OCI-LY3 (cell line): ENCODE data around the gene OGG1.

Experiments
- H2AFZ ChIP-seq: fragments of 200-600, 300-600 bp; shearing (Covaris generic); 2 replicates; pipeline ENCODE4 v1.6.0; 2014; ENCODE audit warnings: antibody characterized with exemption, low read depth, low read length
- H3K27ac ChIP-seq: fragments of 200-600, 300-600 bp; sonication (generic); 2 replicates; pipeline ENCODE4 v1.5.1; 2014; ENCODE audit warnings: mild to moderate bottlenecking, low read length, moderate library complexity, mixed read lengths
- H3K27me3 ChIP-seq: fragments of 200-600, 300-600 bp; sonication (generic); 2 replicates; pipeline ENCODE4 v1.6.1; 2014; ENCODE audit warnings: low read depth, low read length, mixed read lengths
- H3K36me3 ChIP-seq: fragments of 200-600, 300-600 bp; sonication (generic); replicated peaks from 2 replicates; pipeline ENCODE3; 2014; ENCODE audit warnings: low read depth, low read length, mixed read lengths
- H3K4me1 ChIP-seq: fragments of 300-600, 200-600 bp; sonication (generic); 2 replicates; pipeline ENCODE4 v1.6.1; 2014; ENCODE audit warnings: low read length, mixed read lengths
- H3K4me2 ChIP-seq: fragments of 200-600, 300-600 bp; sonication (generic); 2 replicates; pipeline ENCODE4 v1.6.1; 2014; ENCODE audit warnings: low read length, mixed read lengths
- H3K4me3 ChIP-seq: fragments of 300-600, 200-600 bp; sonication (generic); 2 replicates; pipeline ENCODE4 v1.5.1; 2014; ENCODE audit warnings: antibody characterized with exemption, mild to moderate bottlenecking, low read length, moderate library complexity
- H3K79me2 ChIP-seq: fragments of 300-600, 200-600 bp; shearing (Covaris generic); 2 replicates; pipeline ENCODE4 v1.6.1; 2014; ENCODE audit warnings: mild to moderate bottlenecking, low read length, mixed read lengths
- H3K9ac ChIP-seq: fragments of 300-600, 200-600 bp; shearing (Covaris generic); 2 replicates; pipeline ENCODE4 v1.6.0; 2014; ENCODE audit warnings: mild to moderate bottlenecking, low read length, moderate library complexity
- H3K9me3 ChIP-seq: fragments of 200-600, 300-600 bp; shearing (Covaris generic); 2 replicates; pipeline ENCODE4 v1.6.1; 2014; ENCODE audit warnings: low read length, mixed read lengths; ENCODE audit not compliant: insufficient read depth
- H4K20me1 ChIP-seq: fragments of 200-600, 300-600 bp; sonication (generic); 2 replicates; pipeline ENCODE4 v1.6.1; 2016; ENCODE audit warnings: low read length, mixed read lengths; ENCODE audit not compliant: insufficient read depth
- EZH2phosphoT487 ChIP-seq: fragments of 200-600 bp; shearing (Covaris generic); IDR thresholded peaks from 2 replicates; pipeline ENCODE4 v1.6.1; 2018; ENCODE audit warnings: antibody characterized with exemption, mixed run types, low read depth
- TF ChIP-seq, protein P1 (sequence below): fragments of 200-600, 300-600 bp; sonication (generic); IDR thresholded peaks from 2 replicates; pipeline ENCODE4 v1.5.1; 2014; ENCODE audit warnings: antibody characterized with exemption, low read length, low read depth

OGG1 gene

DNA sequence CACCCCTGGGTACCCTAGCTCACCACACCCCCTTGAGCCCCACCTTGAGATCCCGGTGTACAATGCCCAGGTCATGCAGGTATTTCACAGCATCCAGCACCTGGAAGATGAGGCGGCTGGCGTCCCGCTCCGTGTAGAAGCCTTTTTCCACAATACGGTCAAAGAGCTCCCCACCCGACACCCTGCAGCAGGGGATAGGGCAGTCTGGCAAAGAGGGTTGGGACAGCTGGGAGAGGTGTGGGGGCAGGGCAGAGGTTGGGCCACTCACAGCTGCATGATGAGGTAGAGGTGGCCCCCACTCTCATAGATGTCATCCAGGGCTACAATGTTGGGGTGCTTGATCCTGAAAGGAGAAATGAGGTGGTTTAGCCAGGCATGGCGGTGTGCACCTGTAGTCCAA is 13.1 kb downstream of the OGG1 start:
- no peaks in the 10 kb centered on the region for H3K9me3 ChIP-seq
- H3K36me3 ChIP-seq: no peaks in the 10 kb centered on the region
- no peak for TF ChIP-seq EZH2phosphoT487
- TF ChIP-seq, protein P1, sequence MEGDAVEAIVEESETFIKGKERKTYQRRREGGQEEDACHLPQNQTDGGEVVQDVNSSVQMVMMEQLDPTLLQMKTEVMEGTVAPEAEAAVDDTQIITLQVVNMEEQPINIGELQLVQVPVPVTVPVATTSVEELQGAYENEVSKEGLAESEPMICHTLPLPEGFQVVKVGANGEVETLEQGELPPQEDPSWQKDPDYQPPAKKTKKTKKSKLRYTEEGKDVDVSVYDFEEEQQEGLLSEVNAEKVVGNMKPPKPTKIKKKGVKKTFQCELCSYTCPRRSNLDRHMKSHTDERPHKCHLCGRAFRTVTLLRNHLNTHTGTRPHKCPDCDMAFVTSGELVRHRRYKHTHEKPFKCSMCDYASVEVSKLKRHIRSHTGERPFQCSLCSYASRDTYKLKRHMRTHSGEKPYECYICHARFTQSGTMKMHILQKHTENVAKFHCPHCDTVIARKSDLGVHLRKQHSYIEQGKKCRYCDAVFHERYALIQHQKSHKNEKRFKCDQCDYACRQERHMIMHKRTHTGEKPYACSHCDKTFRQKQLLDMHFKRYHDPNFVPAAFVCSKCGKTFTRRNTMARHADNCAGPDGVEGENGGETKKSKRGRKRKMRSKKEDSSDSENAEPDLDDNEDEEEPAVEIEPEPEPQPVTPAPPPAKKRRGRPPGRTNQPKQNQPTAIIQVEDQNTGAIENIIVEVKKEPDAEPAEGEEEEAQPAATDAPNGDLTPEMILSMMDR: no peak
- H3K27me3 ChIP-seq: no peaks in the 10 kb centered on the region
- no peak overlapping the region for H3K4me2 ChIP-seq
- H3K27ac ChIP-seq: no peak overlapping the region
- H3K9ac ChIP-seq: no peak overlapping the region
- no peak overlapping the region for H3K4me3 ChIP-seq
- H3K79me2 ChIP-seq: no peaks in the 10 kb centered on the region
- H2AFZ ChIP-seq: no peak overlapping the region
- H4K20me1 ChIP-seq: no peaks in the 10 kb centered on the region
- H3K4me1 ChIP-seq: no peaks in the 10 kb centered on the region

DNA sequence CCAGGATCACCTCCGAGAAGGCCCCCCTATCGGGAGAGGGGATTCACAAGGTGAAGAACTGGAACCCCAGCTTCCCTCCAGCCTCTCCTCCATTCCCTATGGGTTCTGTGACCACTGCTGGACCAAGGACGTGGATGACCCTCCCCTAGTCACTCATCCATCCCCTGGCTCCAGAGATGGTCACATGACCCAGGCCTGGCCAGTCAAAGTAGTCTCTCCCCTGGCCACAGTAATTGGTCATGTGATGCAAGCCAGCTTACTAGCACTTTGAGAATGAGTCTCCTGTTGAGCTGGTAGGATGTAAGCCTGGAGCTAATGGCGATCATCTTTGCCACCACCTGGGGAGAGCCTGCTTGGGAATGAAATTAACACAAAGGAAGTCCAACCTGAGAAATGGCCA is 16.1 kb downstream of the OGG1 start:
- H3K36me3 ChIP-seq: no peaks in the 10 kb centered on the region
- H3K4me3 ChIP-seq: no peak overlapping the region
- H4K20me1 ChIP-seq: no peaks in the 10 kb centered on the region
- no peak overlapping the region for H3K9ac ChIP-seq
- no peak overlapping the region for H2AFZ ChIP-seq
- no peaks in the 10 kb centered on the region for H3K9me3 ChIP-seq
- no peak overlapping the region for H3K4me2 ChIP-seq
- no peaks in the 10 kb centered on the region for H3K27me3 ChIP-seq
- no peak for TF ChIP-seq EZH2phosphoT487
- TF ChIP-seq, protein P1: no peak
- H3K27ac ChIP-seq: no peak overlapping the region
- no peaks in the 10 kb centered on the region for H3K79me2 ChIP-seq
- H3K4me1 ChIP-seq: no peaks in the 10 kb centered on the region

DNA sequence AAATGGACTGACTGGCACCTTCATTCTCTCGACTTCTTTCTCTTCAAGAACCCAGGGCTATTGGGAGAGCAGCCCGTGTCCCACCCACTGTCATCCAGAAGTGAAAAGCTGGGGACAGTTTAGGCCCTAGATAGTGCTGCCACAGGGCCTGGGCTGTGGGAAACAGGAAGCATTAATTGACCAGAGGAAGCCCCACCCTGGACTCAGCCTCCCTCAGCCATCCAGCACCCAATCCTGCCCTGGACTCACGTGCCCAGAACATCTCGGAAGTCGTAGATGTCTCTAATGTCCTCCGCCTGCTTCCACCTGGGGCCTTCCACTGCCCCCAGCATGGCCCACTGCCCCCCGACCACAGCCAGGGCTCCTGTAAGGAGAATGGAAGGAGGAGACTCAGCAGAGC is 17.7 kb downstream of the OGG1 start:
- Histone ChIP-seq H3K27ac (no peak overlapping the region), H3K9ac (no peak overlapping the region), H3K79me2 (no peaks in the 10 kb centered on the region), H3K9me3 (no peaks in the 10 kb centered on the region), H3K4me2 (no peak overlapping the region), H3K4me1 (no peaks in the 10 kb centered on the region), H3K36me3 (no peaks in the 10 kb centered on the region), H4K20me1 (no peaks in the 10 kb centered on the region), H3K4me3 (no peak overlapping the region), H3K27me3 (no peaks in the 10 kb centered on the region), H2AFZ (no peak overlapping the region)
- TF ChIP-seq, protein P1: no peak
- no peak for TF ChIP-seq EZH2phosphoT487

DNA sequence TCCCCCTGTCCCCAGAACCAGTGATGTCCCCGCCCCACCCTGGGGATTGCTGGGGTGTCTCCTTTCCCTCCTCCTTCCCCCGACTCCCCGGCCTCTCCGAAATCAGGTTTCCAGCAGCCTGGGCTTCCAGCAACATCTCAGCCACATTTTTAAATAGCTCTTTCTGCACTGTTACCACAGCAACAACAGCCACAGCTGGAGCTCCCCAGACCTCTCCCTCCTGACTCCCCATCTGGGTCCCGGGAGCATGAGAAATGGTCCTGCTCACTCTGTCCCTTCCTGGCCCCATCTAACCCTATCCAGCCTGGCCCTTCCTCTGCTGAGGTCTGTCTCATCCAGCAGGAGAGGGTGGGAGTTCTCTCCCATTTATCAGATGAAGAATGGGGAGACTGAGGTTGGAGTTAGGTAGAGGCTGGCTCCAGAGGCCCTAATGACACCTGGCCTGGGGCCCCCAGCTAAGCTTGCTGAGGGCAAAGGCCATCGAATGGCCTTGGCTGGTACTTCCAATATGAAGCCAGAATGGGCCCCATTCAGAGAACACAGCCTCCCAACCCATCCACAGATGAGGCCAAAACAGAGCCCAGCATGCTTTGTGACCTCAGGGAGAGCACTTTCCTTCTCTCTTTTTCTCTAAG is 18.5 kb downstream of the OGG1 start:
- Histone ChIP-seq H3K27me3 (no peaks in the 10 kb centered on the region), H2AFZ (no peak overlapping the region), H3K9me3 (no peaks in the 10 kb centered on the region), H3K36me3 (no peaks in the 10 kb centered on the region), H3K27ac (no peak overlapping the region), H3K4me3 (no peak overlapping the region), H3K79me2 (no peaks in the 10 kb centered on the region), H3K4me1 (no peaks in the 10 kb centered on the region), H4K20me1 (no peaks in the 10 kb centered on the region), H3K4me2 (no peak overlapping the region), H3K9ac (no peak overlapping the region)
- TF ChIP-seq, protein P1: no peak
- no peak for TF ChIP-seq EZH2phosphoT487
